Dedifferentiated amniotic fluid mesenchymal stem cell (primary cell): ENCODE measurements around the gene TCL1B.
"Not testable (repeated sequence)": the region's sequence is repeated elsewhere in the genome, so short reads cannot be mapped to it uniquely, and the experiment has no call there.

ENCODE experiments used
- DNase-seq: peaks from one replicate; pipeline ENCODE4 v3.0.0-alpha.2; 2016; ENCODE audit errors: extremely low spot score

The TCL1B gene

DNA sequence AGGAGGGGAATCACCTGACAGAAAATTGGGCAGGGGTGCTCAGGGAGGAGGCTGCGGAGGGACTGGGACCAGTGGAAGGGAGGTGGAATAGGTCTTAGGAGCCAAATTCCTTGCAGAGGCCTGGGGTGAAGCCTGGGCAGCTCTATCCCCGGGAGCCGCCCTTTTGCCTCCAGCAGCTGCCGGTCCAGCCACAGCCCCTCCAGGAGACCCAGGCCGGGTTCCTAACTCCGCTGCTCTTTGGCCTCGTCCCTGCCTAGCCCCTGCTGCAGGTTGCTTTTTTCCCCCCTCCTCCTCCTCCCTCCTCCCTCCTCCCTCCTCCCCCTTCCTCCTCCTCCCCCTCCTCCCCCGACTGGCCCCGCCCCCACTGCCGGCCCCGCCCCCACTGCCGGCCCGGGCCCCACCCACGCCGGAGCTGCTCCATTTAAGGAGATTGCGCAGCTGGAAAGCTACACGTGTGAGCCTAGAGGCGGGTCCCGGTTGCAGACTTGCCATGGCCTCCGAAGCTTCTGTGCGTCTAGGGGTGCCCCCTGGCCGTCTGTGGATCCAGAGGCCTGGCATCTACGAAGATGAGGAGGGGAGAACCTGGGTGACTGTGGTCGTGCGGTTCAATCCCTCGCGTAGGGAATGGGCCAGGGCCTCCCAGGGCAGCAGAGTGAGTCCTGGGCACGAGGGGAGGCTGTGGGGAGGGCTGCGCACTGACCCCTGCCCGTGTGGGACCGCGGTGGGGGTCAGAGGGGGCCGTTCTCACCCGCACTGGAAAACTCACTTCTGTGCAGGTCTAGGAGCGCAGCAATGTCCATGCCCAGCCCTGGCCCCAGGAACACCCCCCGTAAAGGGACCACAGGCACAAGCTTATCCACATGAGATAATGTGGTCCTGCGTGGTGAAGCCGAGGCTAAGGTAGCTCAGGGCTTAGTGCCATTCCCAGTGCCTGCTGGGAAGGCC lies at the start of gene TCL1B:
TSS of gene TCL1B (plus strand) at position 449 of the 945 bp plus-strand sequence. CDS start at position 491, 42 bp downstream.
- DNase-seq, result no peak

DNA sequence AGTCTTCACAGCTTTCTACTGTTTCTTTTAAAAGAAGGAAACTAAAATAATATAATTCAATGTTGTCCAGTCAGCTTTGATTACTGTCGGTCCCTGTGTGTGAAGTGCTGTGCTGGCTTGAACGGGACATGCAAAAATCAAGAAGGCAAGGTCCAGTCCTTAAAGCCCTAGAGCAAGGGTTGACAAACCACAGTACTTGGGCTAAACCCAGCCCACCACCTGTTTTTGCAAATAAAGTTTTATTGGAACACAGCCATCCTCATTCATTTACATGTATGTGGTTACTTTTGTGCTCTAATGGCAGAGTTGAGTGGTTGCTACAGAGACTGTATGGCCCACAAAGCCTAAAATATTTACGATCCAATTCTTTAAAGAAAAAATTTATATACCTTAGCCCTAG lies 41.2 kb upstream of the TCL1B start:
- no peak for DNase-seq

DNA sequence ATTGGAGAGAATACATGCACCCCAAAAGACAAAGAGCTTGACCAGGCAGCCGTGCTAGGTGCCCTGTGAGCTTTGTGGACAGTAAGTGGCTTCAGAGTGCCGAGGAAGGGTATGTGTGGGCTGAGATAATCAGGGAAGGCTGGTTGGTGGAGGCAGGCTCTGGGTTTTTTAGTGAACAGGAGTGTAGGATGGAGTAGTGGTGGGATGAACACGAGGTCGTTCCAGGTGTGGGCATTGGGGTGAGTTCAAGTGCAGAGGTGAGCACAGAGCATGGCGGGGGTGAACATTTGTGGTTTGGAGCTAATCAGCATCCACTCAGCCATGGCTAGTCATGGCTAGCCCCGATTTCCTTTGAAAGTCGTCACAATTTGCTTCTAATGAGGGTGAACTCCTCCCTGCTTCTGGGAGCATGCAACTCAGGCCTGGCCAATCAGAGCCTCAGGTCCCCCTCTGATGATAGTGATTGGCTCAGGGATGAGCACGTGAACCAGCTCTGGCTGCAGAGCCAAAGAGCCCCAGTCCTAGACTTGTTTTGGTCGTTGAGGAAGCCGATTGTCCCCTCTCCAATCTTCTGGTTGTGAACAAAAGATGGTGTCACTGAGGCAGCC lies 40.7 kb upstream of the TCL1B start:
- no peak for DNase-seq

- DNase-seq, result no peak
These were observed 38.3 kb upstream of the TCL1B start for GRCh38 chr14:95647926-95648325.

DNA sequence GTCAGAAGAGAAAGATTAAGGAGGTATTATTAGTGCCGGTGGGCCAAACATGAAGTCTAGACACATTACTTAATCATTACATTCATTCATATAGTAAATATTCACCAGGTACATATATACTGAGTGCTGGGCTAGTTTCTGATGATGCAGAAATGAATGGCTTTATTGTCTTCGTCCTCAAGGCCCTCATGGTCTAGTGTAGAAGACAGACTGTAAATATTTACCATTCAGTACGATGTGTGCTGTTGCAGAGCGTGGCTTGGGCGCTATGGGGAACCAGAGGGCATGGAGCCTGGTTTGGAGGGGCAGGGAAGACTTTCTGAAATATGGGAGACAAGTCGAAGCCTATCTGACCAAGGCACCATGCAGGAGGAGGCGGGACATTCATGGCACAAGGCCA lies 37.0 kb upstream of the TCL1B start:
- DNase-seq, result no peak

- DNase-seq, result no peak
These were observed 35.2 kb upstream of the TCL1B start for GRCh38 chr14:95651028-95651427.

DNA sequence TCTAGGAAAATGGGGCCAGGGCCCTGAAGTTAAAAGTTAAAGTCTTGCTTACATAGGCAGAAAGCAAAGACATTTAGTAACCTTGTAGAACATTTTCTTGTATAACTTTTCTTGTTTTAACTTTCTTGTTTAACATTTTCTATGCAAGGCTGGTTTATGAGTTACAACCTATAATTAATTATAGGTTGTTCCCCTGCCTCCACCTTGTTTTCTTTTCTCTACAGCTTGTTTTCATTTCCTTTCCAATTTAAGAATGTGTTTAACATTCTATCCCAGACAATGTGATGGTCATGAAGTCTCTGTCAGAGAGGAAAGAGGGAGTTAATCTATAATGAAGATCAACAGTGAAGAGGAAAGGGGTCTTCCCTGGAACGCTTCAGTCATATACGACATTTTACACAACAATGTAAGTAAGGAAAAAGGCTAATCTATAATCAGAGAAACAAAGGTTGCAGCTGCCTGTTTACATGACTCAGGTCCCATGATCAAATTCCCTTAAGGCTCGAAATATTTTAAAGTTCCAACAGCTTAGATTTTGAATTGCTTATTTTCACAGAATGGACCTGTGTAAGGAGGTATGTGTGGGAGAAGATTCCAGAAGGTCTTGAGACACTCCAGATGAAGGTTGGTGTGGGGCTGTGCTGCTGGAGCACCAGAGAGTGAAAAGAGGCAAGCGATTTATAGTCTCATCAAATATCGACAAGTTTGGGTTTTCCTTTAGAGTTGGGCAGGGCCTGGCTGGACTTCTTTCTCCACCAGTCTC lies 34.2 kb upstream of the TCL1B start:
- DNase-seq, result no peak

DNA sequence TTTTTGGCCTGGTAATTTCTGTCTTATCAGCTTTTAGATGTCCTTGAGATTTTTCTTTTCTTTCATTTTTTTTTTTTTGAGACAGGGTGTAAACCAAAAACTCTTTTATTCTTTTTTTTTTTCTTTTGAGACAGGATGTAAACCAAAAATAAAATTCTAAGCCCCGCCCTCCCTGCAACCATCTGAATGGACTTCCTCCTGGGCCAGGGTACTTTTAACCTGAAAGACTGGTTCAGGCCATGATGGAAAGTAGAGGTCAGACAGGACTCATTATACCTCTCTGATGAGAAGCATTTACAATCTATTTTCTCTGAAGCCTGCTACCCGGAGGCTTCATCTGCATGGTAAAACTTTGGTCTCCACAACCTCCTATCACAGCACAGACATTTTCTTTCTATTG lies 33.5 kb upstream of the TCL1B start:
- no peak for DNase-seq

GRCh38 chr14:95655461-95655860 lies 30.8 kb upstream of the TCL1B start:
- no peak for DNase-seq

DNA sequence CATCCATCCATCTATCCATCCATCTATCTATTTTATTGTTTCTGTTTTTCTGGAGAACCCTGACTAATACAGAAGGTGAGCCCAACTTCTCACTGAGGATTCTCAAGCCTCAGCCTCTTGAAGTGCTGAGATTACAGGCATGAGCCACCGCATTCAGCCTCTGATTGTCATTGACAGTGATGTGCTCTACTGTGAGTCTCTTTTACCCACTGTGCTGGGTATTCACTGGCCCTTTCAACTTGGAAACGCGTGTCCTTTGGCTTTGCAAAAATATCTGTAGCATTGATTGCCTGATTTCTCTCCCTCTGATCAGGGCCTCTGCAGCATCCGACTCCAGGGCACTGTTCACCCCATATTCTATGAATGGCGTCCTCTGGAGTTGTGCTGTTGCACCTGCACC lies 29.6 kb upstream of the TCL1B start:
- DNase-seq, result no peak

GRCh38 chr14:95657454-95657853 lies 28.8 kb upstream of the TCL1B start:
- DNase-seq, result no peak

GRCh38 chr14:95659293-95659989 lies 26.8 kb upstream of the TCL1B start:
- DNase-seq, result no peak

GRCh38 chr14:95659990-95660385 lies 26.2 kb upstream of the TCL1B start:
- no peak for DNase-seq

DNA sequence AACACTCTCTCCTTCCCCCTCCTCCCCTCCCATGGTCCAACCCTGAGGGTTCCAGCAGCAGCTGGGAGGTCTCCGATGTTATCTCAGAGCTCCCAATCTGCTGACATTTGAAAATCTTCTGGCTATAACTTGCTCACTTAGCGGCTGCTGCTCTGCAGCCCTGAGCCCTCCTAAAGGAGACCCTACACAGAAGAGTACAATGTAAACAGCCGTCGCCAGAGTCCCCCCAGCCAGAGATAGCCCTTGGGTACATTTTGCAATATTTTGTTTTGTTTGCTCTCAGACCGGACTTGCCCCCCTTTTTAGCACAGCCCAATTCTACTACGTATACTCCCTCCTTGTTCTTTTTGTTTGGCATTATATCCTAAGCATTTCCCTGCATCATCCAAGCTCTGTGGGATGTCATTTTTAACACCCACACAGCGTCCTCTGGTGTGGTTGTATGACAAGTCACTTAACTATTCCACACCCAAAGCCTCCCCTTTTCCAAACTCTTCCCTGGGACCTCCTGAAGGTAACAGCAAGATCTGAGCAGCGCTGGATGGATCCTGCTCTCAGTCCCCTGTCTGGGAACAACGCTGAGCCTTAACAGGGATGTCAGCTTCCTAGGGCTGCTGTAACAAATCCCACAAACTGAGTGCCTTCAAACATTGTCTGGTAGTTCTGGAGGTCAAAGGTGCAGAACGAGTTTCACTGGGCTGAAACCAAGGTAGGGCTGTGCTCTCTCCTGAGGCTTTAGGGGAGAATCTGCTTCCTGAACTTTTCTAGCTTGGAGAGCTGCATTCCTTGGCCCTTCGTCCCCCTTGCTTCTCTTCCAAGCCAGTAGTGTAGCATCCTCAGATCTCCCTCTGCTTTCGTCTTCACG lies 25.3 kb upstream of the TCL1B start:
- no peak for DNase-seq

- DNase-seq, result no peak
These were observed 23.6 kb upstream of the TCL1B start for GRCh38 chr14:95662376-95663186.

GRCh38 chr14:95663226-95663797 lies 22.9 kb upstream of the TCL1B start:
- DNase-seq, result no peak

DNA sequence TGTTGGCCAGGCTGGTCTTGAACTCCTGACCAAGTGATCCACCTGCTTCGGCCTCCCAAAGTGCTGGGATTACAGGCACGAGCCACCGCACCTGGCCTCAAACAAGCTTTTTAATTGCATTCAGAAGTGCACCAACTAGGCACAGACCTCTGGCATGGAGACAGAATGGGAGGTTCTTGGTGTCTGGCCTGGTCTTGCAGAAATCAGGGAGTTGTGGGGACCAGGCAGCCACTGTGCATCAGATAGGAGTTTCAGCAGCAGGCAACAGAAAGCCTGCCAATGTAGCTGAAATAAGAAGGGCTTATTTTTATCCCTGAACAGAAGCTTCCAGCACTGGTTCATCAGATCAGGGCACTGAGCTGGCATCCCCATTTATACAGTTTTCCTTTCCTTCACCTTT lies 22.2 kb upstream of the TCL1B start:
- DNase-seq, result no peak

DNA sequence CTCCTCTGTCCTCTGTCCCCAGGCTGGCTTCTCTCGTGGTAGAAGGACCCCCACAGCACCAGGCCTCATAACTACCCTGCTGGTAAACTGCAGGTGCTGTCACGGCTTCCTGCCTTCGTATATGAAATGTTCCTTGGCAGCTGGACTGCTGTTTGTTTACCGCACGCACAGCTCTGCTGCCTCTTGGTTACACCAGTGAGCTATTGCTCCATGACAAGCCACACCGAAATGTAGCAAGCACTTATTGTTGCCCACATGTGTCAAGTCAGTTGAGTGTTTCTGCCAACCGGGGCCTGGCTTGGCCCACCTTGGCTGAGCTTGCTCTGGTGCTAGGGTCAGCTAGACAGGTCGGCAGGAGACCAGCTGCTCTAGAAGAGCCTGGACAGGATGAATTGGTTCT lies 21.7 kb upstream of the TCL1B start:
- no peak for DNase-seq

GRCh38 chr14:95665530-95665929 lies 20.7 kb upstream of the TCL1B start:
- DNase-seq, result not testable (repeated sequence)

DNA sequence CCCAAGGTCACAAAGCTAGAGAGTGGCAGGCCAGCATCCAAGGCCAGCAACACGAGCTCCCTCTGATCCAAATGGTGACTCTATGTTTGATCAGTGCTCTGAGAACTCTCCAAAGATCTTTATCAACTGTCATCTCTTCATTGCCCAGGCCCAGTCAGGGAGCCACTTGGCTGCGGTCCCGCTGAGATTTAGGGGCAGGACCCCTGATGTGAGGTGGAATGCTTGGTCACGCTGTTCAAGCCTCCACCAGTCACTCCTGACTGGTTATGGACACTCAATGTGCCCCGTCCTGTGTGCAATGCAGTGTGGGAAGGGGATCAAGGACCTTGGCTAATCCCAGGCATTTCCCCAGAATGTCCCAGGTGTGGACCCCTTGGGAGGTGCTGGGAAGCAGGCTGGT lies 19.8 kb upstream of the TCL1B start:
- no peak for DNase-seq
